Heart left ventricle (tissue), 16 donors: Measurements from ENCODE around the gene OXGR1. TPM values are rescaled to one million over a fixed set of nuclear protein-coding genes. Genes with fewer than 3 reads are reported as not detected.
"Not testable (repeated sequence)": the region's sequence is repeated elsewhere in the genome, so short reads cannot be mapped to it uniquely, and the experiment has no call there.

Experiments
- ATAC-seq, 4 donors: fragments of 200-7000 bp; cut with Tn5 transposase; one replicate each; pipeline ENCODE4 v1.9.1; 2020 to 2022; ENCODE audit warnings: moderate library complexity in 4 of 4, mild to moderate bottlenecking in 3 of 4, moderate number of reproducible peaks in 1 of 4
- DNase-seq, 5 donors: peaks; one replicate each; pipeline ENCODE4 v3.0.0-alpha.2; 2020
- H3K27ac ChIP-seq, 12 donors: fragments of 200-600 bp; sonication (generic) in 4 of 12; one replicate each; pipeline versions ENCODE4 v1.5.0 to v1.8.0; 2016 to 2022; ENCODE audit warnings: mild to moderate bottlenecking in 2 of 12
- H3K27me3 ChIP-seq, 9 donors: fragments of 200-600 bp; sonication (generic) in 2 of 9; one replicate each; pipeline versions ENCODE4 v1.5.1 to v1.8.0; 2016 to 2022; ENCODE audit warnings: mild to moderate bottlenecking in 3 of 9
- H3K36me3 ChIP-seq, 9 donors: fragments of 200-600 bp; sonication (generic) in 2 of 9; one replicate each; pipeline versions ENCODE4 v1.5.0 to v1.8.0; 2018 to 2022; ENCODE audit warnings: mild to moderate bottlenecking in 2 of 9
- H3K4me1 ChIP-seq, 12 donors: fragments of 200-600 bp; sonication (generic) in 4 of 12; one replicate each; pipeline versions ENCODE4 v1.5.0 to v1.8.0; 2016 to 2022; ENCODE audit warnings: mild to moderate bottlenecking in 3 of 12
- H3K4me3 ChIP-seq, 12 donors: fragments of 200-600 bp; sonication (generic) in 4 of 12; one replicate each; pipeline versions ENCODE4 v1.5.0 to v1.8.0; 2017 to 2022; ENCODE audit warnings: mild to moderate bottlenecking in 9 of 12, moderate library complexity in 4 of 12
- H3K9me3 ChIP-seq, 12 donors: fragments of 200-600 bp; sonication (generic) in 4 of 12; one replicate each; pipeline versions ENCODE4 v1.5.0 to v1.8.0; 2016 to 2022; ENCODE audit warnings: mild to moderate bottlenecking in 1 of 12
- POLR2A ChIP-seq, 2 donors: fragments of 450-650 bp; IDR thresholded peaks; one replicate each; pipeline ENCODE4 v1.6.1; 2017; ENCODE audit warnings: antibody characterized with exemption in 2 of 2, mild to moderate bottlenecking in 2 of 2, moderate library complexity in 2 of 2
- WGBS, 4 donors: extraction: QIAGEN DNeasy Blood & Tissue Kit in 2 of 4; methylation state at CpG; one replicate each; pipeline versions ENCODE4 v1.1.5 to v1.1.7; 2013 to 2018; 5-methylcytosine and 5-hydroxymethylcytosine counted together
- intact Hi-C, 10 donors: fragments of 100-400 bp; cut with DNase I; formaldehyde crosslinking; loops; one replicate each; pipeline versions ENCODE4 v1.11.1 to v1.14.2; 2022
- polyA plus RNA-seq, 2 donors: library from polyadenylated mRNA; stranded (reverse); fragments of 200-250 nt; gene quantifications; one replicate each; pipeline ENCODE4 v1.2.3, GENCODE V29; 2013
- total RNA-seq, 9 donors: library from RNA; depleted of rRNA in 2 of 9; stranded (reverse); fragments of >200 nt in 2 of 9; fragmentation: NEBNext Ultra II Directional in 3 of 9; extraction: Animal tissue kit (Norgen Biotek cat#: 25700) in 3 of 9; gene quantifications; one replicate each; pipeline versions ENCODE4 v1.1.0 to v1.2.4, GENCODE V29; 2016 to 2023
- TF ChIP-seq, protein P1 (sequence below), 12 donors: fragments of 200-600 bp; sonication (generic) in 4 of 12; IDR thresholded peaks; one replicate each; pipeline versions ENCODE4 v1.5.0 to v1.8.0; 2018 to 2022; ENCODE audit warnings: antibody characterized with exemption in 12 of 12, mild to moderate bottlenecking in 5 of 12
- donor health status: ischemic (EF 13 %, LVEDD 7.1; RV severe dilation, severe dysfunction).
- donor health status: healthy with polysubstance abuse.
- donor health status: DM: no; HTN: yes; CAD: no.
- donor health status: DM: no; HTN: no; CAD: no.
- donor health status: ischemic (EF 25% LVEDD 6.9; RV normal size, moderate dysfunction).
- donor health status: ischemic (EF 25% LVEDD 5.7; RV mildly dilated, moderate dysfunction).
- donor health status: healthy.
- donor health status: DM: yes; HTN: yes; CAD: no.
- donor health status: ischemic (EF 35%, LVEDD 5.7; RV mildly dilated, moderate dysfunction).
- donor health status: nonischemic (EF 11% LVEDD 7.7; RV severe dilation, severe dysfunction).
- donor health status: DM: yes; HTN: yes; CAD: no.
- donor health status: PGD.
- donor health status: ischemic (EF 29% LVEDD 5.4; RV normal size, mild dysfunction).
- donor health status: nonischemic (EF 23%, LVEDD 6.1; RV moderate dilation, normal function).

The OXGR1 gene
- total and polyA plus RNA-seq, 11 donors, result 0.04 to 0.99 (median 0.16) TPM; not detected in 8

DNA sequence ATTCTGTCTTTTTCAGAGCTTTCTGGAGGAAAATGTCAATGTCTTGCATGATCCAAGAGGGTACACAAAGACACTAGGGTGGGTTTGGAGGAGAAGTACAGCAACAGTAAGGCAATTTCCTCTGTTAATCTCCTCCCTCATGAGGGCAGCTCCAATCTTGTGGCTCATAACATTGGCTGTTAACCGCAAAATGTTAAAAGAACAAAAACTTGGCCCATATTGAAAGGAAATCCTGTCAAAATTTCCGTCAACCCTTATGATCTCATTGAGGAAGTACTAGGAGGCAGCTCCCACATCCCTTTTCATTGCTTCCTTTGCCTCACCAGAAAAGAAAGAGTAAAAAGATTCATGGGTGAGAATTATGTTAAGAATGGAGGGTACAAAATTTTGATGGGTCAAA, 11.6 kb downstream of the OXGR1 start:
- peaks cover 0 to 2% (median 0%) of the 10 kb centered on the region in 12 donors for H3K9me3 ChIP-seq
- WGBS, 4 donors, result 31 to 55% (median 38%) methylated on average over 2 of the region's 2 CpGs
- ATAC-seq (peak; percentile 67 to 89 (median 79)), DNase-seq (peak in 2 of 5 donors; percentile 20 to 21)
- peaks cover 0 to 26% (median 7%) of the 10 kb centered on the region in 12 donors for H3K4me1 ChIP-seq
- no peak overlapping the region for H3K4me3 ChIP-seq
- peak overlapping the region in 9 of 12 donors; percentile 9 to 57 (median 42) for H3K27ac ChIP-seq
- no peaks in the 10 kb centered on the region for H3K36me3 ChIP-seq
- intact Hi-C loops, result no loop called here
- TF ChIP-seq POLR2A (IDR thresholded peaks at IDR 0.05), result no peak
- TF ChIP-seq, protein P1, sequence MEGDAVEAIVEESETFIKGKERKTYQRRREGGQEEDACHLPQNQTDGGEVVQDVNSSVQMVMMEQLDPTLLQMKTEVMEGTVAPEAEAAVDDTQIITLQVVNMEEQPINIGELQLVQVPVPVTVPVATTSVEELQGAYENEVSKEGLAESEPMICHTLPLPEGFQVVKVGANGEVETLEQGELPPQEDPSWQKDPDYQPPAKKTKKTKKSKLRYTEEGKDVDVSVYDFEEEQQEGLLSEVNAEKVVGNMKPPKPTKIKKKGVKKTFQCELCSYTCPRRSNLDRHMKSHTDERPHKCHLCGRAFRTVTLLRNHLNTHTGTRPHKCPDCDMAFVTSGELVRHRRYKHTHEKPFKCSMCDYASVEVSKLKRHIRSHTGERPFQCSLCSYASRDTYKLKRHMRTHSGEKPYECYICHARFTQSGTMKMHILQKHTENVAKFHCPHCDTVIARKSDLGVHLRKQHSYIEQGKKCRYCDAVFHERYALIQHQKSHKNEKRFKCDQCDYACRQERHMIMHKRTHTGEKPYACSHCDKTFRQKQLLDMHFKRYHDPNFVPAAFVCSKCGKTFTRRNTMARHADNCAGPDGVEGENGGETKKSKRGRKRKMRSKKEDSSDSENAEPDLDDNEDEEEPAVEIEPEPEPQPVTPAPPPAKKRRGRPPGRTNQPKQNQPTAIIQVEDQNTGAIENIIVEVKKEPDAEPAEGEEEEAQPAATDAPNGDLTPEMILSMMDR (IDR thresholded peaks at IDR 0.05), result no peak
- H3K27me3 ChIP-seq, result peaks cover 0 to 4% (median 0%) of the 10 kb centered on the region in 9 donors

DNA sequence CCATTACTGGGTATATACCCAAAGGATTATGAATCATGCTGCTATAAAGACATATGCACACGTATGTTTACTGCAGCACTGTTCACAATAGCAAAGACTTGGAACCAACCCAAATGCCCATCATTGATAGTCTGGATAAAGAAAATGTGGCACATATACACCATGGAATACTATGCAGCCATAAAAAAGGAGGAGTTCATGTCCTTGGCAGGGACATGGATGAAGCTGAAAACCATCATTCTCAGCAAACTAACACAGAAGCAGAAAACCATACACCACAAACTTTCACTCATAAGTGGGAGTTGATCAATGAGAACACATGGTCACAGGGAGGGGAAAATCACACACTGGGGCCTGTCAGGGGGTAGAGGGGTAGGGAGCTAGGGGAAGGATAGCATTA, 14.4 kb downstream of the OXGR1 start:
- 89 to 98% (median 92%) methylated on average over 1 of the region's 1 CpG for WGBS, 4 donors
- H3K4me3 ChIP-seq, H3K27ac ChIP-seq, DNase-seq, ATAC-seq, intact Hi-C loops, H3K36me3 ChIP-seq: not testable (repeated sequence)
- H3K4me1 ChIP-seq, result peaks cover 0 to 26% (median 7%) of the 10 kb centered on the region in 12 donors
- H3K9me3 ChIP-seq, result peaks cover 0 to 14% (median 6%) of the 10 kb centered on the region in 12 donors
- peaks cover 0 to 11% (median 0%) of the 10 kb centered on the region in 9 donors for H3K27me3 ChIP-seq

DNA sequence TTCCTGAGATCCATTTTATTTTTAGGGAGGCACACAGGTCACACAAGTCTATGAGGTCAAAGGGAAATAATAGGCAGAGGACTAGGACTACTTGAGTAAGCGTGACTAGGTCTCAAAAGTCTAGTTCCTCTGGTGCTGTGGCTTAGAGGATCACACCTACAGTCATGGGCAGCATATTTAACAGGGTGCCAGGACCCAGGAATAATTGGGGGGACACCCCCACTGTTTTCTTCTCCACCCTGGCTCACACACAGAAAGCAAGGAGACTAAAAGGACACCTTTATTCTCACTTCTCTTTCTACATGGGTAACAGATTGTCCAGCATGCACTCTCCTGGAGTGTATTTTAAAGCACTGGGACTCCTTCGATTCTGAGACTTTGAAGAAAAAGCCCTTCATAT, 26.2 kb downstream of the OXGR1 start:
- H3K4me1 ChIP-seq, result no peaks in the 10 kb centered on the region
- no peak overlapping the region for H3K27ac ChIP-seq
- ATAC-seq, result no peak
- H3K36me3 ChIP-seq, result no peaks in the 10 kb centered on the region
- TF ChIP-seq POLR2A (IDR thresholded peaks at IDR 0.05), result no peak
- TF ChIP-seq, protein P1 (IDR thresholded peaks at IDR 0.05), result no peak
- peaks cover 0 to 64% (median 28%) of the 10 kb centered on the region in 12 donors for H3K9me3 ChIP-seq
- no peak overlapping the region for H3K4me3 ChIP-seq
- no peak for DNase-seq
- intact Hi-C loops, result no loop called here
- WGBS, 4 donors, result 78 to 92% (median 79%) methylated on average over 2 of the region's 2 CpGs
- H3K27me3 ChIP-seq, result no peaks in the 10 kb centered on the region

DNA sequence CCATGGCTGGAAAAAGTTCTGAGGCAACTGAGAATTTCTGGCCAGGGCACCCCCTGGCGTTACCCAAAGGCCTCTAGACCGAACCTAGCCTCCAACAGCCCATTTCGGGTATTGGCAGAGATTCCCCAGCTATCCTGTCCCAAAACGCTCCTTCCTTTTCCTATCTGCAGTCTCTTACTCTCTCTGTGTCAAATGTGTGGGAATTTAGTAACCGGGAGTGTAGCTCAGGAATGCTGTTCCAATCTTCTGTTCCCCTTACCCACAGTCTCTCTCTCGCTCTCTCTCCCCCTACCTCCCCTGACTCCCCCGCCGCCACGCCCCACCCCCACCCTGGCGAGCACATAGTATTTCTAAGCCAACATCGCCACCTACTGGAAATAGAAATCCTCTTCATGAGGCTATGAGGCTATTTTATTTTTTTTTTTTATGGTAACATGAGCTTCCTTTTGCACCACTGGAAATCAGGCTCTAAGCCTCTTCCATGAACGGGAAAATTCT, 27.0 kb downstream of the OXGR1 start:
- Histone ChIP-seq H3K4me1 (no peaks in the 10 kb centered on the region), H3K27me3 (no peaks in the 10 kb centered on the region), H3K36me3 (no peaks in the 10 kb centered on the region), H3K4me3 (no peak overlapping the region), H3K27ac (no peak overlapping the region), H3K9me3 (peaks cover 0 to 64% (median 28%) of the 10 kb centered on the region in 12 donors)
- TF ChIP-seq, protein P1 (IDR thresholded peaks at IDR 0.05), result peak in 3 of 12 donors; percentile 8 to 29 (median 13)
- no peak for TF ChIP-seq POLR2A (IDR thresholded peaks at IDR 0.05)
- no peak for DNase-seq
- WGBS, 4 donors, result 77 to 84% (median 80%) methylated on average over 12 of the region's 12 CpGs
- intact Hi-C loops, result no loop called here
- no peak for ATAC-seq
